OCI-LY7 (cell line): ENCODE results near the gene RBM20. TPM values are rescaled to one million over a fixed set of nuclear protein-coding genes. Genes with fewer than 3 reads are reported as not detected.

Experiments
- BruUV-seq: library from RNA; stranded (reverse); fragments of 400-500 nt; replicated peaks from 2 replicates; lab custom pipeline; 2021; lab: Mats Ljungman, UMichigan
- CTCF ChIA-PET: fragments of 300-600 bp; sonication (Branson Sonifier 250); formaldehyde crosslinking; loops from one replicate; lab custom pipeline; 2022; ENCODE audit warnings: antibody characterized with exemption; ENCODE audit not compliant: unreplicated experiment; lab: Charles Lee
- POLR2A ChIA-PET: fragments of 300-600 bp; sonication (Branson Sonifier 250); formaldehyde crosslinking; loops from one replicate; lab custom pipeline; 2022; ENCODE audit warnings: antibody characterized with exemption; lab: Charles Lee
- DNase-seq: peaks from one replicate; pipeline ENCODE4 v3.0.0-alpha.2; 2015; ENCODE audit warnings: low spot score
- H2AFZ ChIP-seq: fragments of 200-600 bp; sonication (generic), shearing (Covaris generic); 2 replicates; pipeline ENCODE4 v1.6.1; 2014; ENCODE audit warnings: mild to moderate bottlenecking, antibody characterized with exemption, low read length, moderate library complexity
- H3K27ac ChIP-seq: fragments of 200-600 bp; sonication (generic); 2 replicates; pipeline ENCODE4 v1.5.1; 2014; ENCODE audit warnings: mixed run types, low read depth, mild to moderate bottlenecking, moderate library complexity, low read length, inconsistent platforms; ENCODE audit not compliant: poor library complexity, severe bottlenecking
- H3K36me3 ChIP-seq: fragments of 200-600 bp; sonication (generic); 2 replicates; pipeline ENCODE4 v1.6.1; 2014; ENCODE audit warnings: mild to moderate bottlenecking, antibody characterized with exemption, low read length, moderate library complexity, mixed read lengths; ENCODE audit not compliant: insufficient read depth
- H3K4me1 ChIP-seq: fragments of 200-600 bp; sonication (generic); 2 replicates; pipeline ENCODE4 v1.5.1; 2014; ENCODE audit warnings: mild to moderate bottlenecking, low read length; ENCODE audit not compliant: insufficient read depth, poor library complexity, severe bottlenecking
- H3K4me2 ChIP-seq: fragments of 200-600 bp; sonication (generic); 2 replicates; pipeline ENCODE4 v1.6.1; 2014; ENCODE audit warnings: mild to moderate bottlenecking, low read length
- H3K4me3 ChIP-seq: fragments of 200-600 bp; sonication (generic); 2 replicates; pipeline ENCODE4 v1.5.1; 2014; ENCODE audit warnings: mild to moderate bottlenecking, low read depth, low read length; ENCODE audit not compliant: poor library complexity, severe bottlenecking
- H3K79me2 ChIP-seq: fragments of 200-600 bp; sonication (generic); 2 replicates; pipeline ENCODE4 v1.6.1; 2016; ENCODE audit warnings: low read depth, mild to moderate bottlenecking, low read length, moderate library complexity, mixed read lengths; ENCODE audit not compliant: insufficient read depth
- H3K9me2 ChIP-seq: fragments of 200-600 bp; sonication (generic); 2 replicates; pipeline ENCODE4 v1.6.1; 2016; ENCODE audit warnings: mild to moderate bottlenecking, low read length, mixed read lengths; ENCODE audit not compliant: insufficient read depth
- H3K9me3 ChIP-seq: fragments of 200-600 bp; sonication (generic); 2 replicates; pipeline ENCODE4 v1.6.1; 2014; ENCODE audit warnings: mild to moderate bottlenecking, mixed run types, low read length, mixed read lengths
- H4K20me1 ChIP-seq: fragments of 200-600 bp; sonication (generic); 2 replicates; pipeline ENCODE4 v1.6.1; 2014; ENCODE audit warnings: mild to moderate bottlenecking, antibody characterized with exemption, low read length, moderate library complexity, mixed read lengths; ENCODE audit not compliant: insufficient read depth
- CTCF ChIP-seq: fragments of 200-600 bp; sonication (generic); conservative IDR thresholded peaks from 2 replicates; pipeline ENCODE4 v1.5.1; 2014; ENCODE audit warnings: mild to moderate bottlenecking, antibody characterized with exemption, low read length, moderate library complexity, mixed read lengths
- EZH2phosphoT487 ChIP-seq: fragments of 200-600 bp; sonication (generic); IDR thresholded peaks from 2 replicates; pipeline ENCODE4 v1.6.1; 2018; ENCODE audit warnings: low read depth, borderline replicate concordance, mild to moderate bottlenecking, mixed run types, antibody characterized with exemption, low read length, moderate library complexity, mixed read lengths
- intact Hi-C: fragments of 100-400 bp; cut with micrococcal nuclease; formaldehyde crosslinking; loops from one replicate; pipeline ENCODE4 v1.10.0; 2022; ENCODE audit not compliant: unreplicated experiment
- total RNA-seq, 2 experiments: library from RNA; depleted of rRNA in 1 of 2; stranded (reverse); fragments of >200 nt in 1 of 2; shearing (Covaris generic) in 1 of 2; gene quantifications; 2 replicates each; pipeline ENCODE4 v1.2.3, GENCODE V29; 2014 to 2022

RBM20 gene
- total RNA-seq, 2 experiments from 2014 or later: 0.35 to 1.0 TPM

- Histone ChIP-seq H2AFZ (peak overlapping the region; percentile 62), H3K27ac (no peak overlapping the region), H3K4me3 (peak overlapping the region; percentile 10), H3K4me1 (peaks cover 29% of the 10 kb centered on the region), H3K79me2 (no peaks in the 10 kb centered on the region), H3K4me2 (peak overlapping the region; percentile 59), H4K20me1 (no peaks in the 10 kb centered on the region), H3K36me3 (no peaks in the 10 kb centered on the region), H3K9me3 (no peaks in the 10 kb centered on the region), H3K9me2 (no peaks in the 10 kb centered on the region)
- ChIA-PET CTCF (interaction anchor here (0.7 to 2.1 kb wide), 3 partner anchors 13 to 69 kb away, joined by 3 to 10 read pairs (median 3); no protein-coding TSS in a partner anchor), POLR2A (interaction anchor here (0.6 to 1.0 kb wide), 5 partner anchors 11 to 300 kb away, joined by 3 to 4 read pairs (median 3); no protein-coding TSS in a partner anchor)
- intact Hi-C loops: loop anchor here (5.0 kb wide), 2 partner anchors 115 to 280 kb away; no protein-coding TSS in a partner anchor
- DNase-seq: peak; percentile 49
- no TSS peak for BruUV-seq
- TF ChIP-seq CTCF (no peak), EZH2phosphoT487 (no peak)
Measured at GRCh38 chr10:110612087-110612486, 32.0 kb upstream of the RBM20 start.

- no peaks in the 10 kb centered on the region for H4K20me1 ChIP-seq
- intact Hi-C loops: loop anchor here (5.0 kb wide), 2 partner anchors 115 to 280 kb away; no protein-coding TSS in a partner anchor
- DNase-seq: no peak
- BruUV-seq: no TSS peak
- ChIA-PET CTCF (interaction anchor here (1.3 kb wide), 1 partner anchor 69 kb away, joined by 3 read pairs; no protein-coding TSS in a partner anchor), POLR2A (interaction anchor here (1.0 kb wide), 1 partner anchor 300 kb away, joined by 3 read pairs; no protein-coding TSS in a partner anchor)
- TF ChIP-seq CTCF (no peak), EZH2phosphoT487 (no peak)
- no peak overlapping the region for H3K27ac ChIP-seq
- H3K36me3 ChIP-seq: no peaks in the 10 kb centered on the region
- H2AFZ ChIP-seq: peak overlapping the region; percentile 62
- peaks cover 32% of the 10 kb centered on the region for H3K4me1 ChIP-seq
- no peaks in the 10 kb centered on the region for H3K9me3 ChIP-seq
- H3K4me2 ChIP-seq: peak overlapping the region; percentile 59
- no peaks in the 10 kb centered on the region for H3K79me2 ChIP-seq
- H3K9me2 ChIP-seq: no peaks in the 10 kb centered on the region
- H3K4me3 ChIP-seq: peak overlapping the region; percentile 10
Measured at GRCh38 chr10:110612629-110613028, 31.5 kb upstream of the RBM20 start.
